H9 (cell line): Measurements from ENCODE around the gene SPATA2. TPM values are rescaled to one million over a fixed set of nuclear protein-coding genes. Genes with fewer than 3 reads are reported as not detected.
A peak's percentile ranks its signal among the peaks of the same experiment; 100 is the strongest.

ENCODE experiments used
- DNase-seq: peaks from one replicate; pipeline ENCODE4 v3.0.0-alpha.2; 2017
- H2AFZ ChIP-seq: one replicate; pipeline ENCODE4 v1.6.1; 2013; ENCODE audit warnings: mild to moderate bottlenecking, low read length, control low read depth, moderate library complexity
- H2AK5ac ChIP-seq: 2 replicates; pipeline ENCODE4 v1.6.1; 2013; ENCODE audit warnings: low read length, control low read depth, mixed read lengths; ENCODE audit not compliant: insufficient read length
- H2BK120ac ChIP-seq: one replicate; pipeline ENCODE4 v1.6.1; 2013; ENCODE audit warnings: low read depth, mild to moderate bottlenecking, low read length, control low read depth, inconsistent platforms; ENCODE audit not compliant: poor library complexity, severe bottlenecking
- H2BK12ac ChIP-seq: 2 replicates; pipeline ENCODE4 v1.6.1; 2013; ENCODE audit warnings: low read length, control low read depth, mixed read lengths, low read depth; ENCODE audit not compliant: insufficient read length
- H2BK15ac ChIP-seq: 2 replicates; pipeline ENCODE4 v1.6.1; 2013; ENCODE audit warnings: low read depth, low read length, control low read depth
- H2BK20ac ChIP-seq: one replicate; pipeline ENCODE4 v1.6.1; 2013; ENCODE audit warnings: low read depth, mild to moderate bottlenecking, low read length, control low read depth, inconsistent platforms; ENCODE audit not compliant: poor library complexity, severe bottlenecking
- H2BK5ac ChIP-seq: 2 replicates; pipeline ENCODE4 v1.6.1; 2013; ENCODE audit warnings: low read length, control low read depth, mixed read lengths; ENCODE audit not compliant: insufficient read length
- H3K14ac ChIP-seq: 2 replicates; pipeline ENCODE4 v1.6.1; 2013; ENCODE audit warnings: low read length, control low read depth; ENCODE audit not compliant: insufficient read depth
- H3K18ac ChIP-seq: 2 replicates; pipeline ENCODE4 v1.6.1; 2013; ENCODE audit warnings: low read depth, mild to moderate bottlenecking, mixed read lengths, low read length, control low read depth; ENCODE audit not compliant: insufficient read length
- H3K23ac ChIP-seq: 2 replicates; pipeline ENCODE4 v1.6.1; 2013; ENCODE audit warnings: low read length, control low read depth, mixed read lengths, low read depth; ENCODE audit not compliant: insufficient read length
- H3K23me2 ChIP-seq: 2 replicates; pipeline ENCODE4 v1.6.1; 2013; ENCODE audit warnings: low read depth, mild to moderate bottlenecking, mixed read lengths, low read length, control low read depth; ENCODE audit not compliant: insufficient read length, poor library complexity, severe bottlenecking
- H3K27ac ChIP-seq: 2 replicates; pipeline ENCODE4 v1.5.1; 2013; ENCODE audit warnings: low read length, control low read depth, mixed read lengths, low read depth; ENCODE audit not compliant: insufficient read length
- H3K27me3 ChIP-seq: 2 replicates; pipeline ENCODE4 v1.6.1; 2013; ENCODE audit warnings: low read length, control low read depth, inconsistent platforms; ENCODE audit not compliant: insufficient read depth
- H3K4ac ChIP-seq: 2 replicates; pipeline ENCODE4 v1.6.1; 2013; ENCODE audit warnings: low read depth, mild to moderate bottlenecking, control low read depth, inconsistent platforms, low read length, moderate library complexity
- H3K4me1 ChIP-seq: 2 replicates; pipeline ENCODE4 v1.6.1; 2013; ENCODE audit warnings: low read length, control low read depth, inconsistent platforms; ENCODE audit not compliant: insufficient read depth
- H3K4me2 ChIP-seq: 2 replicates; pipeline ENCODE4 v1.6.1; 2013; ENCODE audit warnings: low read length, control low read depth, mixed read lengths; ENCODE audit not compliant: insufficient read length, insufficient read depth
- H3K56ac ChIP-seq: 2 replicates; pipeline ENCODE4 v1.6.1; 2013; ENCODE audit warnings: low read depth, mild to moderate bottlenecking, mixed read lengths, low read length, control low read depth; ENCODE audit not compliant: insufficient read length
- H3K79me1 ChIP-seq: 2 replicates; pipeline ENCODE4 v1.6.1; 2013; ENCODE audit warnings: low read depth, mild to moderate bottlenecking, moderate library complexity, low read length, control low read depth, inconsistent platforms; ENCODE audit not compliant: insufficient read depth, poor library complexity, severe bottlenecking
- H3K79me2 ChIP-seq: 2 replicates; pipeline ENCODE4 v1.6.1; 2013; ENCODE audit warnings: low read length, control low read depth, inconsistent platforms; ENCODE audit not compliant: insufficient read depth
- H3K9ac ChIP-seq: 2 replicates; pipeline ENCODE4 v1.6.1; 2013; ENCODE audit warnings: low read length, control low read depth, mixed read lengths; ENCODE audit not compliant: insufficient read length; ENCODE audit errors: extremely low read depth
- H3K9me3 ChIP-seq: one replicate; pipeline ENCODE4 v1.6.1; 2013; ENCODE audit warnings: low read depth, low read length, inconsistent platforms; ENCODE audit not compliant: control insufficient read depth
- H3T11ph ChIP-seq: one replicate; pipeline ENCODE4 v1.6.1; 2013; ENCODE audit warnings: mild to moderate bottlenecking, low read length, control low read depth, inconsistent platforms
- H4K20me1 ChIP-seq: one replicate; pipeline ENCODE4 v1.6.1; 2013; ENCODE audit not compliant: control insufficient read depth, insufficient read length, insufficient read depth
- H4K5ac ChIP-seq: 2 replicates; pipeline ENCODE4 v1.6.1; 2013; ENCODE audit warnings: low read depth, mild to moderate bottlenecking, mixed read lengths, low read length, control low read depth; ENCODE audit not compliant: insufficient read length
- H4K8ac ChIP-seq: replicated peaks from 2 replicates; pipeline ENCODE4 v1.6.1; 2013; ENCODE audit warnings: low read length, control low read depth, mixed read lengths, low read depth; ENCODE audit not compliant: insufficient read length
- H4K91ac ChIP-seq: 2 replicates; pipeline ENCODE4 v1.6.1; 2013; ENCODE audit warnings: low read depth, mild to moderate bottlenecking, moderate library complexity, mixed read lengths, low read length, control low read depth; ENCODE audit not compliant: insufficient read length
- H3K27ac Mint-ChIP-seq, 3 experiments: 2 replicates in 2 of 3; 3 replicates in 1 of 3; pipeline ENCODE4 v1.8.0; 2020 to 2021; ENCODE audit warnings: mixed read lengths in 3 of 3, mild to moderate bottlenecking in 1 of 3, moderate library complexity in 1 of 3
- H3K27me3 Mint-ChIP-seq: 2 replicates; pipeline ENCODE4 v1.8.0; 2021; ENCODE audit warnings: low read depth, mild to moderate bottlenecking, moderate library complexity, mixed read lengths
- H3K36me3 Mint-ChIP-seq, 3 experiments: 2 replicates in 2 of 3; 3 replicates in 1 of 3; pipeline ENCODE4 v1.8.0; 2020 to 2021; ENCODE audit warnings: low read depth in 3 of 3, mixed read lengths in 3 of 3; ENCODE audit not compliant: insufficient read depth in 1 of 3
- H3K4me1 Mint-ChIP-seq, 2 experiments: 2 replicates each; pipeline ENCODE4 v1.8.0; 2020; ENCODE audit warnings: mixed read lengths in 2 of 2
- H3K4me3 Mint-ChIP-seq, 2 experiments: 2 replicates in 1 of 2; 3 replicates in 1 of 2; pipeline ENCODE4 v1.8.0; 2020 to 2021; ENCODE audit warnings: mild to moderate bottlenecking in 2 of 2, mixed read lengths in 2 of 2, moderate library complexity in 1 of 2
- H3K9me3 Mint-ChIP-seq, 2 experiments: 2 replicates in 1 of 2; 3 replicates in 1 of 2; pipeline ENCODE4 v1.8.0; 2020; ENCODE audit warnings: mild to moderate bottlenecking in 2 of 2, mixed read lengths in 2 of 2, moderate library complexity in 1 of 2
- WGBS: extraction: QIAGEN DNeasy Blood & Tissue Kit; methylation state at CpG from one replicate; pipeline ENCODE4 v1.1.7; 2013; ENCODE audit warnings: missing lambda C conversion rate, low lambda C conversion rate, mixed read lengths; ENCODE audit not compliant: insufficient read length; ENCODE audit errors: extremely low coverage; 5-methylcytosine and 5-hydroxymethylcytosine counted together
- total RNA-seq: library from RNA; stranded (reverse); gene quantifications from 2 replicates; pipeline ENCODE4 v1.2.1, GENCODE V29; 2021
- TF ChIP-seq, protein P1 (sequence below): fragments of 200-600 bp; sonication (generic); conservative IDR thresholded peaks from 3 replicates; pipeline ENCODE4 v1.8.0; 2021; ENCODE audit warnings: antibody characterized with exemption, mild to moderate bottlenecking

Gene SPATA2
- total RNA-seq, 1 experiment from 2014 or later, result 9.6 TPM

DNA sequence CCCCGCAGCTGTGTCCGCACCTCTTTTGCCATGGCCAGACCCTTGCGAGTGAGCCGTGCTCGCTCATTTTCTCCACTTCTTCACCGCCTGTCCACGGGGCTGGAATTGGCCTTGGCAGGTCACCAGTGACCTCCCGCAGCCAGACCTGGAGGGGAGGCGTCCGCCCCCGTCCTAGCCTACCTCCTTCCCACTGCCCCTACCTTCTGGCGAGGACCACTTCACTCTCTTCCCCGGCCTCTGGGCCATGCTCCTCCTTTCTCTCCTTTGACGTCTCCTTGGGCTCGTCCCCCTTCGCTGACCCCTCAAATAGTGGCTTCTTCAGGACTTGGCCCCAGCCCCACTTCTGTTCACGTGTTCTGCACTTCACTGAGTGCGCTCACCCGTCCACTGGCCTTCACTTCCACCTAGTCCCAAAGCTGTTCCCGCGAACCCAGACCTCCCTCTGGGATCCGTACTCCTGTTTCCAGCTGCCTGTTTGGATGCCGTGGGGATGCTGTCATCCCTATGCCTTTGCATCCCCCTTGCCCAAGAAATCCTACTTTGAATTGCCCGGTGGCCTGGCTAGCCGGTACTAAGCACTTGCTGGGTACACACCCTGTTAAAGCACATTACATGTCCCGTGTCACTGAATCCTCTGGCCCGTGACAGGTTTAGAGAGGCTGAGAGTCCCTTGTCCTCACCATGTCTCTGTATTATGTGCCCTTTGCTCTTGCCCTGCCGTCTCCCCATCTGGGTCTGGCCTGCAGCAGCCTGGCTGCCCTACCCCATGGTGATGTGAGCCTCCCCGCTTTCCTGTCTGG lies 33.0 kb downstream of the SPATA2 start:
- Histone ChIP-seq H2BK5ac (no peak overlapping the region), H3K56ac (no peak overlapping the region), H2BK12ac (no peak overlapping the region), H3K79me2 (no peaks in the 10 kb centered on the region), H3K18ac (no peak overlapping the region), H3K23ac (no peak overlapping the region), H3K9ac (no peak overlapping the region), H2BK15ac (no peak overlapping the region), H4K91ac (no peak overlapping the region), H3K27ac (no peak overlapping the region), H3K4me2 (no peak overlapping the region), H3K23me2 (no peaks in the 10 kb centered on the region), H3T11ph (no peak overlapping the region), H2BK20ac (no peak overlapping the region), H3K4me1 (no peaks in the 10 kb centered on the region), H3K79me1 (no peaks in the 10 kb centered on the region), H2AFZ (no peak overlapping the region), H4K20me1 (no peaks in the 10 kb centered on the region), H4K8ac (no peak overlapping the region), H3K14ac (no peak overlapping the region), H3K9me3 (no peaks in the 10 kb centered on the region), H3K4ac (no peak overlapping the region), H2BK120ac (no peak overlapping the region), H4K5ac (no peak overlapping the region), H3K27me3 (no peaks in the 10 kb centered on the region), H2AK5ac (no peak overlapping the region)
- WGBS, result no CpG with 5 or more reads among the region's 29 CpGs
- DNase-seq, result no peak
- Mint-ChIP-seq H3K27ac (peak overlapping the region; percentile 4 to 59 (median 6); a peak in 4 of 7 replicates), H3K4me1 (peaks cover 3 to 9% of the 10 kb centered on the region in 2 experiments), H3K9me3 (no peaks in the 10 kb centered on the region), H3K27me3 (no peaks in the 10 kb centered on the region), H3K4me3 (no peak overlapping the region), H3K36me3 (peaks cover 0 to 20% (median 14%) of the 10 kb centered on the region in 3 experiments; a peak in 5 of 7 replicates)
- TF ChIP-seq, protein P1, sequence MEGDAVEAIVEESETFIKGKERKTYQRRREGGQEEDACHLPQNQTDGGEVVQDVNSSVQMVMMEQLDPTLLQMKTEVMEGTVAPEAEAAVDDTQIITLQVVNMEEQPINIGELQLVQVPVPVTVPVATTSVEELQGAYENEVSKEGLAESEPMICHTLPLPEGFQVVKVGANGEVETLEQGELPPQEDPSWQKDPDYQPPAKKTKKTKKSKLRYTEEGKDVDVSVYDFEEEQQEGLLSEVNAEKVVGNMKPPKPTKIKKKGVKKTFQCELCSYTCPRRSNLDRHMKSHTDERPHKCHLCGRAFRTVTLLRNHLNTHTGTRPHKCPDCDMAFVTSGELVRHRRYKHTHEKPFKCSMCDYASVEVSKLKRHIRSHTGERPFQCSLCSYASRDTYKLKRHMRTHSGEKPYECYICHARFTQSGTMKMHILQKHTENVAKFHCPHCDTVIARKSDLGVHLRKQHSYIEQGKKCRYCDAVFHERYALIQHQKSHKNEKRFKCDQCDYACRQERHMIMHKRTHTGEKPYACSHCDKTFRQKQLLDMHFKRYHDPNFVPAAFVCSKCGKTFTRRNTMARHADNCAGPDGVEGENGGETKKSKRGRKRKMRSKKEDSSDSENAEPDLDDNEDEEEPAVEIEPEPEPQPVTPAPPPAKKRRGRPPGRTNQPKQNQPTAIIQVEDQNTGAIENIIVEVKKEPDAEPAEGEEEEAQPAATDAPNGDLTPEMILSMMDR, result no peak
